Neural cell (in vitro differentiated cells): ENCODE results near the gene IRX1. TPM values are rescaled to one million over a fixed set of nuclear protein-coding genes. Genes with fewer than 3 reads are reported as not detected.

Experiments used
- H2AFZ ChIP-seq: fragments of 200-600, 300-800 bp; sonication (generic), shearing (Covaris generic); 2 replicates; pipeline ENCODE4 v1.6.0; 2014; ENCODE audit warnings: low read depth, mild to moderate bottlenecking, antibody characterized with exemption, low read length, moderate library complexity
- H3F3A ChIP-seq: fragments of 200-600 bp; shearing (Covaris generic); 2 replicates; pipeline ENCODE4 v1.6.1; 2016; ENCODE audit warnings: mild to moderate bottlenecking, moderate library complexity, mixed read lengths, antibody characterized with exemption, low read length; ENCODE audit not compliant: insufficient read depth, poor library complexity, severe bottlenecking
- H3K27ac ChIP-seq: fragments of 200-600, 300-800 bp; sonication (generic), shearing (Covaris generic); 2 replicates; pipeline ENCODE4 v1.5.1; 2014; ENCODE audit warnings: mild to moderate bottlenecking, low read length, moderate library complexity
- H3K27me3 ChIP-seq: fragments of 300-800, 200-600 bp; sonication (generic), shearing (Covaris generic); 2 replicates; pipeline ENCODE4 v1.6.0; 2014; ENCODE audit warnings: mild to moderate bottlenecking, low read depth, low read length, moderate library complexity; ENCODE audit not compliant: insufficient read depth
- H3K36me3 ChIP-seq: fragments of 300-800, 200-600 bp; sonication (generic), shearing (Covaris generic); 2 replicates; pipeline ENCODE4 v1.5.1; 2014; ENCODE audit warnings: mild to moderate bottlenecking, antibody characterized with exemption, low read length, moderate library complexity; ENCODE audit not compliant: insufficient read depth
- H3K4me2 ChIP-seq: fragments of 300-800, 200-600 bp; sonication (generic), shearing (Covaris generic); 2 replicates; pipeline ENCODE4 v1.6.0; 2014; ENCODE audit warnings: mild to moderate bottlenecking, low read length
- H3K4me3 ChIP-seq: fragments of 300-800, 200-600 bp; sonication (generic), shearing (Covaris generic); 2 replicates; pipeline ENCODE4 v1.5.1; 2014; ENCODE audit warnings: mild to moderate bottlenecking, low read length, moderate library complexity
- H3K79me2 ChIP-seq: fragments of 200-600 bp; shearing (Covaris generic); replicated peaks from 2 replicates; pipeline ENCODE4 v1.6.0; 2014; ENCODE audit warnings: mild to moderate bottlenecking, low read length, moderate library complexity; ENCODE audit not compliant: insufficient read depth
- H3K9ac ChIP-seq: fragments of 300-800, 200-600 bp; sonication (generic), shearing (Covaris generic); 2 replicates; pipeline ENCODE4 v1.6.1; 2016; ENCODE audit warnings: mild to moderate bottlenecking, low read length, mixed read lengths
- H3K9me2 ChIP-seq: fragments of 200-600 bp; shearing (Covaris generic); 2 replicates; pipeline ENCODE4 v1.6.1; 2016; ENCODE audit warnings: mild to moderate bottlenecking, low read length, mixed read lengths; ENCODE audit not compliant: insufficient read depth
- H3K9me3 ChIP-seq: fragments of 200-600, 300-800 bp; sonication (generic), shearing (Covaris generic); 2 replicates; pipeline ENCODE4 v1.6.1; 2016; ENCODE audit warnings: mild to moderate bottlenecking, mixed run types, low read length, moderate library complexity, mixed read lengths
- H4K20me1 ChIP-seq: fragments of 200-600 bp; shearing (Covaris generic); 2 replicates; pipeline ENCODE4 v1.6.1; 2016; ENCODE audit warnings: mild to moderate bottlenecking, mixed run types; ENCODE audit not compliant: insufficient read depth
- CTCF ChIP-seq: fragments of 450-650 bp; IDR thresholded peaks from 2 replicates; pipeline ENCODE4 v1.5.1; 2014; ENCODE audit warnings: antibody characterized with exemption, mild to moderate bottlenecking, moderate library complexity; ENCODE audit not compliant: poor library complexity, severe bottlenecking
- EP300 ChIP-seq: fragments of 450-650 bp; conservative IDR thresholded peaks from 2 replicates; pipeline ENCODE4 v1.6.1; 2014; ENCODE audit warnings: antibody characterized with exemption, mild to moderate bottlenecking, moderate library complexity; ENCODE audit not compliant: poor library complexity, severe bottlenecking
- EZH2 ChIP-seq: fragments of 200-600, 300-800 bp; shearing (Covaris generic), sonication (generic); IDR thresholded peaks from 2 replicates; pipeline ENCODE4 v1.6.1; 2014; ENCODE audit warnings: antibody characterized with exemption, low read length, borderline replicate concordance, mild to moderate bottlenecking; ENCODE audit not compliant: insufficient read depth, poor library complexity, severe bottlenecking
- MXI1 ChIP-seq: fragments of 450-650 bp; conservative IDR thresholded peaks from 2 replicates; pipeline ENCODE4 v1.6.1; 2014; ENCODE audit warnings: antibody characterized with exemption, mild to moderate bottlenecking; ENCODE audit not compliant: poor library complexity, severe bottlenecking
- POLR2AphosphoS5 ChIP-seq: IDR thresholded peaks from 2 replicates; pipeline ENCODE4 v1.6.1; 2012
- RAD21 ChIP-seq: fragments of 450-650 bp; conservative IDR thresholded peaks from 2 replicates; pipeline ENCODE4 v1.6.1; 2014; ENCODE audit warnings: antibody characterized with exemption, mild to moderate bottlenecking, moderate library complexity
- REST ChIP-seq: IDR thresholded peaks from 2 replicates; pipeline ENCODE4 v1.6.1; 2012; ENCODE audit warnings: borderline replicate concordance
- SMC3 ChIP-seq: fragments of 450-650 bp; conservative IDR thresholded peaks from 2 replicates; pipeline ENCODE4 v1.6.1; 2014; ENCODE audit warnings: antibody characterized with exemption, mild to moderate bottlenecking, moderate library complexity; ENCODE audit not compliant: poor library complexity
- TAF1 ChIP-seq: IDR thresholded peaks from 2 replicates; pipeline ENCODE4 v1.6.1; 2012; ENCODE audit warnings: low read depth
- polyA plus RNA-seq: library from polyadenylated mRNA; depleted of rRNA; stranded (reverse); fragments of >200 nt; gene quantifications from 2 replicates; pipeline ENCODE4 v1.2.3, GENCODE V29; 2014

IRX1 gene
- polyA plus RNA-seq, 1 donor from 2014 or later: not detected

GRCh38 chr5:3609120-3609681 lies 13.6 kb downstream of the IRX1 start:
- Histone ChIP-seq H2AFZ (no peak overlapping the region), H3K9me2 (no peaks in the 10 kb centered on the region), H3F3A (no peaks in the 10 kb centered on the region), H3K9me3 (peaks cover under 1% of the 10 kb centered on the region), H3K4me2 (no peak overlapping the region), H3K4me3 (no peak overlapping the region), H3K27ac (no peak overlapping the region), H3K36me3 (no peaks in the 10 kb centered on the region), H3K27me3 (peaks cover 39% of the 10 kb centered on the region), H4K20me1 (no peaks in the 10 kb centered on the region), H3K9ac (no peak overlapping the region), H3K79me2 (no peaks in the 10 kb centered on the region)
- TF ChIP-seq MXI1 (no peak), POLR2AphosphoS5 (no peak), SMC3 (no peak), EZH2 (no peak), REST (no peak), RAD21 (no peak), CTCF (no peak), TAF1 (no peak), EP300 (no peak)

GRCh38 chr5:3612591-3613042 lies 17.0 kb downstream of the IRX1 start:
- Histone ChIP-seq H3K36me3 (no peaks in the 10 kb centered on the region), H4K20me1 (no peaks in the 10 kb centered on the region), H3K9ac (no peak overlapping the region), H3K9me2 (no peaks in the 10 kb centered on the region), H3K4me2 (no peak overlapping the region), H3K4me3 (no peak overlapping the region), H2AFZ (no peak overlapping the region), H3K27ac (no peak overlapping the region), H3F3A (no peaks in the 10 kb centered on the region), H3K27me3 (peaks cover 5% of the 10 kb centered on the region), H3K9me3 (no peaks in the 10 kb centered on the region), H3K79me2 (no peaks in the 10 kb centered on the region)
- TF ChIP-seq EP300: no peak
- no peak for TF ChIP-seq RAD21
- no peak for TF ChIP-seq REST
- TF ChIP-seq EZH2: no peak
- no peak for TF ChIP-seq CTCF
- TF ChIP-seq TAF1: no peak
- TF ChIP-seq POLR2AphosphoS5: no peak
- no peak for TF ChIP-seq SMC3
- TF ChIP-seq MXI1: no peak
